Endothelial cell of umbilical vein (primary cell): ENCODE measurements around the gene ATP10B.
"Not testable (repeated sequence)": the region's sequence is repeated elsewhere in the genome, so short reads cannot be mapped to it uniquely, and the experiment has no call there.

ENCODE experiments used
- EZH2 ChIP-seq: IDR thresholded peaks from 2 replicates; pipeline ENCODE4 v1.6.1; 2012; ENCODE audit warnings: borderline replicate concordance, low read depth, mild to moderate bottlenecking, moderate library complexity, low read length, inconsistent platforms; ENCODE audit not compliant: severe bottlenecking
- FOS ChIP-seq: IDR thresholded peaks from 2 replicates; pipeline ENCODE4 v1.6.1; 2011; ENCODE audit warnings: mild to moderate bottlenecking, low read length, moderate library complexity, borderline replicate concordance; ENCODE audit not compliant: insufficient read depth
- JUN ChIP-seq: IDR thresholded peaks from 2 replicates; pipeline ENCODE4 v1.6.1; 2011; ENCODE audit warnings: borderline replicate concordance, low read depth; ENCODE audit not compliant: insufficient read length, insufficient read depth
- MAX ChIP-seq: IDR thresholded peaks from 2 replicates; pipeline ENCODE4 v1.6.1; 2011; ENCODE audit not compliant: insufficient read depth, insufficient read length
- MYC ChIP-seq: IDR thresholded peaks from one replicate; pipeline ENCODE4 v1.6.1; 2011; ENCODE audit warnings: mild to moderate bottlenecking, low read depth, low read length
- POLR2A ChIP-seq: IDR thresholded peaks from 2 replicates; pipeline ENCODE4 v1.6.1; 2012; ENCODE audit warnings: low read depth, mild to moderate bottlenecking, control low read depth, low read length
- POLR2AphosphoS5 ChIP-seq: IDR thresholded peaks from 2 replicates; pipeline ENCODE4 v1.6.1; 2012; ENCODE audit warnings: low read depth, mild to moderate bottlenecking, control low read depth, low read length, moderate library complexity; ENCODE audit not compliant: insufficient read depth
- TF ChIP-seq, protein P1 (sequence below), 2 donors: IDR thresholded peaks; 1 replicate in 1 of 2; 2 replicates in 1 of 2; pipeline ENCODE4 v1.5.1; 2011; ENCODE audit warnings: low read length in 2 of 2, mild to moderate bottlenecking in 2 of 2, moderate library complexity in 2 of 2, control low read depth in 1 of 2, inconsistent platforms in 1 of 2, low read depth in 1 of 2; ENCODE audit not compliant: insufficient read depth in 1 of 2; ENCODE audit errors: extremely low read depth in 1 of 2

DNA sequence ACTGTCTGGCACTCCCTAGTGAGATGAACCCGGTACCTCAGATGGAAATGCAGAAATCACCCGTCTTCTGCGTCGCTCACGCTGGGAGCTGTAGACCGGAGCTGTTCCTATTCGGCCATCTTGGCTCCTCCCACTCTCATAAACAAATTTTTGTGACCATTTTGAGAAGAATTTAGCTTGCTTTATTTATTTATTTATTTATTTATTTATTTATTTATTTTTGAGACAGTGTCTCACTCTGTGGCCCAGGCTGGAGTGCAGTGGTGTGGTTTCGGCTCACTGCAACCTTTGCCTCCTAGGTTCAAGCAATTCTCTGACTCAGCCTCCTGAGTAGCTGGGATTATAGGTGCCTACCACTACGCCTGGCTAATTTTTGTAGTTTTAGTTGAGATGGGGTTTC lies 136.5 kb downstream of the ATP10B start:
- TF ChIP-seq, protein P1, sequence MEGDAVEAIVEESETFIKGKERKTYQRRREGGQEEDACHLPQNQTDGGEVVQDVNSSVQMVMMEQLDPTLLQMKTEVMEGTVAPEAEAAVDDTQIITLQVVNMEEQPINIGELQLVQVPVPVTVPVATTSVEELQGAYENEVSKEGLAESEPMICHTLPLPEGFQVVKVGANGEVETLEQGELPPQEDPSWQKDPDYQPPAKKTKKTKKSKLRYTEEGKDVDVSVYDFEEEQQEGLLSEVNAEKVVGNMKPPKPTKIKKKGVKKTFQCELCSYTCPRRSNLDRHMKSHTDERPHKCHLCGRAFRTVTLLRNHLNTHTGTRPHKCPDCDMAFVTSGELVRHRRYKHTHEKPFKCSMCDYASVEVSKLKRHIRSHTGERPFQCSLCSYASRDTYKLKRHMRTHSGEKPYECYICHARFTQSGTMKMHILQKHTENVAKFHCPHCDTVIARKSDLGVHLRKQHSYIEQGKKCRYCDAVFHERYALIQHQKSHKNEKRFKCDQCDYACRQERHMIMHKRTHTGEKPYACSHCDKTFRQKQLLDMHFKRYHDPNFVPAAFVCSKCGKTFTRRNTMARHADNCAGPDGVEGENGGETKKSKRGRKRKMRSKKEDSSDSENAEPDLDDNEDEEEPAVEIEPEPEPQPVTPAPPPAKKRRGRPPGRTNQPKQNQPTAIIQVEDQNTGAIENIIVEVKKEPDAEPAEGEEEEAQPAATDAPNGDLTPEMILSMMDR (IDR thresholded peaks at IDR 0.05; ENCODE audit: extremely low read depth in 1 of 2, insufficient read depth in 1 of 2, low read depth in 1 of 2, low read length in 2 of 2), result not testable (repeated sequence)
- TF ChIP-seq EZH2, JUN, POLR2AphosphoS5, FOS, MAX, POLR2A, MYC: not testable (repeated sequence)
